ENCODE measurements around the gene GGA1.

GGA1 gene

DNA sequence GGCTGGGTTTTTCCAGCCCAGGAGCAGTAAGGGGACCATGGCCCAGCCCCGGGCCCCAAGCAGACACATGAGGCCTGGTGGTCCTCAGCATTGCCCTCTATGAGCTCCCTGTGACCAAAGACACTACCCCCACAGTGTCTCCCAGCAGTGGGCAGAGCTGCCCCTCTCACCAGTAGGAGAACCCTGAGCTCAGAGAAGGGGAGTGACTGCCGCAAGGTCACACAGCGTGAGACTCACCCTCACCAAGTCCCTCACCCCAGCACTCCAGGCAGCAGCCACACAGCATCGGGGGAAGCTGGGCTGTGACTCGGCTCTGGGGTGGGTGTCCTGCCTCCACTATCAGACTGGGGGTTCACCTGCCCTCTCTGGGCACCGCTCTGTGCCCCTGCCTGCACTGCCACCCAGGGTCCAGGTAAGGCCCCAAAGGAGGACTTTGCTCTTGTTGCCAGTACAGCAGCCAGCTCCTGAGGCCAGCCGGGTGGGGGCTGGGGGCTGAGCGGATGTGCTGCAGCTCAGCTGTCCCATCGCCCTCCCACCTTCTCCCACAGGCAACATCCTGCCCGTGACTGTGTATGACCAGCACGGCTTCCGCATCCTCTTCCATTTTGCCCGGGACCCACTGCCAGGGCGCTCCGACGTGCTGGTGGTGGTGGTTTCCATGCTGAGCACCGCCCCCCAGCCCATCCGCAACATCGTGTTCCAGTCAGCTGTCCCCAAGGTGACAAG is 23.0 kb downstream of the GGA1 start:
- no peak overlapping the region for H3K4me3 ChIP-seq (ENCODE audit: low read depth, low read length, poor library complexity, severe bottlenecking)
- no peak overlapping the region for H3K9ac ChIP-seq (ENCODE audit: low read length)

DNA sequence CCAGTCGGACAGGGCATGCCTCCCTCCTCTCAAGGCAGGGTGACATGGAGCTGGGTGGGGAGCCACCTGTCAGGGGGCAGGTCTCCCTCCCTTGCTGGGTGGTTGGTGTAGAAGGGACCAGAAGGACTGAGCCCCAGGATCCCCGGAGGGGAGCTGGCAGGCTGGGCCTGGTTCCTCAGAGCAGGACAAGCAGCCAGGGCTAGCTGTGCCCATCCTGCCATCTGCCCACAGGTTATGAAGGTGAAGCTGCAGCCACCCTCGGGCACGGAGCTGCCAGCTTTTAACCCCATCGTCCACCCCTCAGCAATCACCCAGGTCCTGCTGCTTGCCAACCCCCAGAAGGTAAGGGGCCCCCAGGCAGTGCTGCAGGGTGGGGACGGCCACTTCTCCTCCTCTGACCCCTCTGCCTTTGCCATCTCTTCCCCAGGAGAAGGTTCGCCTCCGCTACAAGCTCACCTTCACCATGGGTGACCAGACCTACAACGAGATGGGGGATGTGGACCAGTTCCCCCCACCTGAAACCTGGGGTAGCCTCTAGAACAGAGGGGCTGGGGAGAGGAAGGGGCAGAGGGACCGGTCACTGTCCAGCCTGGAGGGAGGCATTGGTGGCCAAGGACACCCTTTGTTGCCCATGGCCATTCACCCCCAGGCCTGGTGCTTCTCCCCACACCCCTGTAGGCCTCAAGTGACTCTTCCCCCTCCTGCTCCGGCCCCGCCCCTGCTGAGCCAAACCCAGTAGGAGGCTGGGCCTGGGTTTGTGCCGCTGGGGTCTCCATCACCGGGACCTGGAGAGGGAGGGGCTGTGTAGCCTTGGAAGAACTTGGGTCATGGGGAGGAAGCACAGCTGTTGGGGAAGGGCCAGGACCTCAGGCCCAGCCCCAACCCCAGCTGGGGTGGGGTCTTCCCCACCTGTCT is 23.8 kb downstream of the GGA1 start:
- Histone ChIP-seq H3K4me1 (ENCODE audit: insufficient read depth, low read length, severe bottlenecking) (peaks cover 30% of the 10 kb centered on the region), H3F3A (ENCODE audit: insufficient read depth, low read length) (no peaks in the 10 kb centered on the region), H3K4me2 (ENCODE audit: low read length) (no peak overlapping the region; the same call in 1 of the 2 replicates), H2AFZ (ENCODE audit: low read length) (no peak overlapping the region), H3K9me2 (ENCODE audit: low read depth, low read length) (no peaks in the 10 kb centered on the region), H4K20me1 (ENCODE audit: insufficient read depth, low read length) (no peaks in the 10 kb centered on the region), H3K36me3 (ENCODE audit: insufficient read depth, low read length) (peaks cover 37% of the 10 kb centered on the region; the same call in 1 of the 2 replicates), H3K4me3 (ENCODE audit: low read depth, low read length, poor library complexity, severe bottlenecking) (no peak overlapping the region), H3K9ac (ENCODE audit: low read length) (no peak overlapping the region; the same call in 1 of the 2 replicates), H3K27ac (ENCODE audit: low read depth, low read length, poor library complexity, severe bottlenecking) (peak overlapping the region; percentile 79), H3K9me3 (ENCODE audit: low read length) (no peaks in the 10 kb centered on the region), H3K79me2 (ENCODE audit: insufficient read depth, low read length) (no peaks in the 10 kb centered on the region), H3K27me3 (ENCODE audit: insufficient read depth, low read length) (no peaks in the 10 kb centered on the region)
- no peak for TF ChIP-seq EZH2 (IDR thresholded peaks at IDR 0.05; ENCODE audit: borderline replicate concordance, low read length)

More for the DNA sequence above, 23.0 kb downstream of the GGA1 start:
- no peaks in the 10 kb centered on the region for H3K79me2 ChIP-seq (ENCODE audit: insufficient read depth, low read length)
- peaks cover 38% of the 10 kb centered on the region; the same call in 1 of the 2 replicates for H3K36me3 ChIP-seq (ENCODE audit: insufficient read depth, low read length)
- H2AFZ ChIP-seq (ENCODE audit: low read length) = no peak overlapping the region
- TF ChIP-seq EZH2 (IDR thresholded peaks at IDR 0.05; ENCODE audit: borderline replicate concordance, low read length) = no peak
- TF ChIP-seq, protein P1, sequence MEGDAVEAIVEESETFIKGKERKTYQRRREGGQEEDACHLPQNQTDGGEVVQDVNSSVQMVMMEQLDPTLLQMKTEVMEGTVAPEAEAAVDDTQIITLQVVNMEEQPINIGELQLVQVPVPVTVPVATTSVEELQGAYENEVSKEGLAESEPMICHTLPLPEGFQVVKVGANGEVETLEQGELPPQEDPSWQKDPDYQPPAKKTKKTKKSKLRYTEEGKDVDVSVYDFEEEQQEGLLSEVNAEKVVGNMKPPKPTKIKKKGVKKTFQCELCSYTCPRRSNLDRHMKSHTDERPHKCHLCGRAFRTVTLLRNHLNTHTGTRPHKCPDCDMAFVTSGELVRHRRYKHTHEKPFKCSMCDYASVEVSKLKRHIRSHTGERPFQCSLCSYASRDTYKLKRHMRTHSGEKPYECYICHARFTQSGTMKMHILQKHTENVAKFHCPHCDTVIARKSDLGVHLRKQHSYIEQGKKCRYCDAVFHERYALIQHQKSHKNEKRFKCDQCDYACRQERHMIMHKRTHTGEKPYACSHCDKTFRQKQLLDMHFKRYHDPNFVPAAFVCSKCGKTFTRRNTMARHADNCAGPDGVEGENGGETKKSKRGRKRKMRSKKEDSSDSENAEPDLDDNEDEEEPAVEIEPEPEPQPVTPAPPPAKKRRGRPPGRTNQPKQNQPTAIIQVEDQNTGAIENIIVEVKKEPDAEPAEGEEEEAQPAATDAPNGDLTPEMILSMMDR (IDR thresholded peaks at IDR 0.05; ENCODE audit: low read length) = no peak
- no peaks in the 10 kb centered on the region for H4K20me1 ChIP-seq (ENCODE audit: insufficient read depth, low read length)
- no peaks in the 10 kb centered on the region for H3F3A ChIP-seq (ENCODE audit: insufficient read depth, low read length)
- H3K4me1 ChIP-seq (ENCODE audit: insufficient read depth, low read length, severe bottlenecking) = peaks cover 38% of the 10 kb centered on the region
- no peaks in the 10 kb centered on the region for H3K27me3 ChIP-seq (ENCODE audit: insufficient read depth, low read length)
- no peaks in the 10 kb centered on the region for H3K9me3 ChIP-seq (ENCODE audit: low read length)
- no peak overlapping the region for H3K27ac ChIP-seq (ENCODE audit: low read depth, low read length, poor library complexity, severe bottlenecking)
- H3K9me2 ChIP-seq (ENCODE audit: low read depth, low read length) = no peaks in the 10 kb centered on the region
- H3K4me2 ChIP-seq (ENCODE audit: low read length) = no peak overlapping the region

DNA sequence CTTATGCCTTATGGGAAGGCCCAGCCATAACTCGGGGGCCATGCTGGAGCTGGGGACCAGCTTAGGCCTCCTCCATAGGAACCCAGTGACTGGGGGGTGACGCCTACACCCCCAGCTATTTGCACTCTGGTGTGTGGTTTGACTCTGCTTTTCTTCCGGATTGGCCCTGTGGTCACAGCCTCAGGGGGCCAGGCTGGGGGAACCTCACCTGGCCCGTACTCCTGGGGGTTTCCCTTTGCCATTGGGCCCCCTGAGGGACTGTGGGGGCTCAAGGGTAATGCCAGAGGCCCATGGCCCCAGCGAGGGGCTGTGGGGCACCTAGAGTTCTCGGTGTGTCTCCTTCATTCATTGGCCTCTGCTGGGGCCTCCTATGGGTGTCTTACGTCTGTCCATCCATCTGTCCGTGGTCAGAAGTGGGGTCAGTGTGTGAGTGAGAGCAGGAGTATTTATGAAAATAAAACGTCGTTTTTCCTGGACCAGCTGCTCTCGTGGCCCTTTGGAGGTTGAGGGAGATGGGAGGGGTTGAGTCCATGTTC is 24.5 kb downstream of the GGA1 start:
- Histone ChIP-seq H3K27ac (ENCODE audit: low read depth, low read length, poor library complexity, severe bottlenecking) (peak overlapping the region; percentile 79), H3K4me3 (ENCODE audit: low read depth, low read length, poor library complexity, severe bottlenecking) (no peak overlapping the region)

More for the DNA sequence above, 24.5 kb downstream of the GGA1 start:
- peaks cover 37% of the 10 kb centered on the region; the same call in 1 of the 2 replicates for H3K36me3 ChIP-seq (ENCODE audit: insufficient read depth, low read length)
- no peaks in the 10 kb centered on the region for H4K20me1 ChIP-seq (ENCODE audit: insufficient read depth, low read length)
- TF ChIP-seq, protein P1 (IDR thresholded peaks at IDR 0.05; ENCODE audit: low read length) = no peak
- TF ChIP-seq EZH2 (IDR thresholded peaks at IDR 0.05; ENCODE audit: borderline replicate concordance, low read length) = no peak
- H3K4me2 ChIP-seq (ENCODE audit: low read length) = peak overlapping the region; percentile 49; the same call in 1 of the 2 replicates
- H3K4me1 ChIP-seq (ENCODE audit: insufficient read depth, low read length, severe bottlenecking) = peaks cover 25% of the 10 kb centered on the region
- H3K9ac ChIP-seq (ENCODE audit: low read length) = peak overlapping the region; percentile 28; the same call in 1 of the 2 replicates
- no peaks in the 10 kb centered on the region for H3K27me3 ChIP-seq (ENCODE audit: insufficient read depth, low read length)
- no peaks in the 10 kb centered on the region for H3K79me2 ChIP-seq (ENCODE audit: insufficient read depth, low read length)
- no peaks in the 10 kb centered on the region for H3K9me2 ChIP-seq (ENCODE audit: low read depth, low read length)
- H2AFZ ChIP-seq (ENCODE audit: low read length) = no peak overlapping the region
- no peaks in the 10 kb centered on the region for H3K9me3 ChIP-seq (ENCODE audit: low read length)
- no peaks in the 10 kb centered on the region for H3F3A ChIP-seq (ENCODE audit: insufficient read depth, low read length)

All from OCI-LY1 (cell line).